Natural killer cell treated with Interleukin-12 subunit alpha and Interleukin-12 subunit beta and Interleukin-15 and Interleukin-18, amount 100 ng/mL, for 72 hours (primary cell): ENCODE measurements around the gene TRIM51. TPM values are rescaled to one million over a fixed set of nuclear protein-coding genes. Genes with fewer than 3 reads are reported as not detected.

Experiments used
- ATAC-seq, 2 donors: fragments of 150-1000 bp; cut with Tn5 transposase in 1 of 2; sonication (Bioruptor Pico), chemical (Tn5 transposase) in 1 of 2; 2 replicates each; pipeline ENCODE4 v1.10.0; 2021
- DNase-seq: peaks from one replicate; pipeline ENCODE4 v3.0.0; 2022; ENCODE audit warnings: low spot score
- H3K27ac Mint-ChIP-seq, 2 donors: 1 replicate in 1 of 2; 2 replicates in 1 of 2; pipeline ENCODE4 v1.8.0; 2022; ENCODE audit warnings: mixed read lengths in 2 of 2, mild to moderate bottlenecking in 1 of 2, moderate library complexity in 1 of 2
- H3K27me3 Mint-ChIP-seq, 2 donors: 1 replicate in 1 of 2; 2 replicates in 1 of 2; pipeline ENCODE4 v1.8.0; 2022; ENCODE audit warnings: mixed read lengths in 2 of 2
- H3K36me3 Mint-ChIP-seq: one replicate; pipeline ENCODE4 v1.8.0; 2022; ENCODE audit warnings: mixed read lengths
- H3K4me1 Mint-ChIP-seq, 2 donors: 1 replicate in 1 of 2; 2 replicates in 1 of 2; pipeline ENCODE4 v1.8.0; 2022; ENCODE audit warnings: low read depth in 2 of 2, mixed read lengths in 2 of 2, mild to moderate bottlenecking in 1 of 2
- H3K4me3 Mint-ChIP-seq: one replicate; pipeline ENCODE4 v1.8.0; 2022; ENCODE audit warnings: mixed read lengths
- H3K9me3 Mint-ChIP-seq: 2 replicates; pipeline ENCODE4 v1.8.0; 2022; ENCODE audit warnings: mixed read lengths
- total RNA-seq, 2 donors: library from RNA; stranded (reverse); gene quantifications; one replicate each; pipeline ENCODE4 v1.2.3, GENCODE V29; 2022

Gene TRIM51
- total RNA-seq, 2 donors from 2014 or later, result 2.2 TPM; not detected in 1

- DNase-seq, result no peak
- no peaks in the 10 kb centered on the region for H3K27me3 Mint-ChIP-seq
- peaks cover 8% of the 10 kb centered on the region for H3K9me3 Mint-ChIP-seq
- H3K27ac Mint-ChIP-seq, result no peak overlapping the region
- H3K4me3 Mint-ChIP-seq, result no peak overlapping the region
- no peaks in the 10 kb centered on the region for H3K4me1 Mint-ChIP-seq
- no peak for ATAC-seq
- no peaks in the 10 kb centered on the region for H3K36me3 Mint-ChIP-seq
These were observed 37.4 kb downstream of the TRIM51 start for GRCh38 chr11:55920537-55920936.

- no peak for DNase-seq
- Mint-ChIP-seq H3K4me3 (no peak within 1 kb of the TSS), H3K27me3 (no peaks in the 10 kb centered on the region), H3K36me3 (no peaks in the 10 kb centered on the region), H3K4me1 (no peaks in the 10 kb centered on the region), H3K9me3 (peaks cover 14% of the 10 kb centered on the region), H3K27ac (no peak within 1 kb of the TSS)
- ATAC-seq, result no peak
These were observed 53.2 kb downstream of the TRIM51 start, which contains the start of gene OR5I1 for GRCh38 chr11:55936300-55936699. Gene OR5I1 (minus strand): TSS chr11:55936400. CDS start chr11:55936400, 0 bp downstream.

Other genes starting within 250 kb of the TRIM51 start
- not detected for gene OR4P4, start 248.2 kb upstream of the TRIM51 start, total RNA-seq
- not detected for gene OR4S2, start 235.0 kb upstream of the TRIM51 start, total RNA-seq
- gene OR4C6, start 221.1 kb upstream of the TRIM51 start, total RNA-seq, result not detected
- gene OR5D13, start 109.9 kb upstream of the TRIM51 start, total RNA-seq, result not detected
- not detected for gene OR5D14, start 87.7 kb upstream of the TRIM51 start, total RNA-seq
- not detected for gene OR5L1, start 71.9 kb upstream of the TRIM51 start, total RNA-seq
- gene OR5D18, start 63.7 kb upstream of the TRIM51 start, total RNA-seq, result not detected
- not detected for gene OR5L2, start 56.1 kb upstream of the TRIM51 start, total RNA-seq
- gene OR5D16, start 44.5 kb upstream of the TRIM51 start, total RNA-seq, result not detected
- gene OR5W2, start 31.3 kb downstream of the TRIM51 start, total RNA-seq, result not detected
- not detected for gene OR5I1, start 53.1 kb downstream of the TRIM51 start, total RNA-seq
- not detected for gene OR10AG1, start 86.6 kb downstream of the TRIM51 start, total RNA-seq
- gene OR5F1, start 111.3 kb downstream of the TRIM51 start, total RNA-seq, result not detected
- gene OR5AS1, start 144.4 kb downstream of the TRIM51 start, total RNA-seq, result not detected
- not detected for gene OR8I2, start 210.0 kb downstream of the TRIM51 start, total RNA-seq
- not detected for gene OR8H2, start 220.4 kb downstream of the TRIM51 start, total RNA-seq
- gene OR8H3, start 239.1 kb downstream of the TRIM51 start, total RNA-seq, result not detected